ENCODE data around the gene SPATA9.

The SPATA9 gene

GRCh38 chr5:95619514-95620029 is 63.2 kb downstream of the SPATA9 start:
- TF ChIP-seq CTCF (IDR thresholded peaks at IDR 0.05), result no peak

GRCh38 chr5:95619096-95619495 is 63.7 kb downstream of the SPATA9 start:
- TF ChIP-seq CTCF (IDR thresholded peaks at IDR 0.05), result no peak

DNA sequence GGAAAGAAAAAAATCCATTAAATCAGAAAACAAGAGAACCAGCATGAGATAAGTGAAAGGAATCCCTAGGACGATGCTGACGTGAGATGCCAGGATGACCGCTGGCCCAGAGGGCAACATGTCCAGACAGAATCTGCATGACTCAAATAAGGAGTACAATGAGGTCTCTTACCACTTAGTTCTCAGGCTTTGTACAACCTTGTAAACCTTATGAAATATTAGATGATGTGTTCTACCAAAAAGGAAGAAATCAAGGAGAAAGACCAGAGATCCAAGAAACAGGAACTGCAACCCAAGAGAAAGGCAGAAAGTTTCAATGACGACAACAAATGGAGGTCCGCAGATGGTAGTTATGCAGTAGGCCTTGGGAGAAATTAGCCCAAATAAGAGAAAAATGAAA is 65.7 kb downstream of the SPATA9 start:
- TF ChIP-seq CTCF (IDR thresholded peaks at IDR 0.05), result no peak

DNA sequence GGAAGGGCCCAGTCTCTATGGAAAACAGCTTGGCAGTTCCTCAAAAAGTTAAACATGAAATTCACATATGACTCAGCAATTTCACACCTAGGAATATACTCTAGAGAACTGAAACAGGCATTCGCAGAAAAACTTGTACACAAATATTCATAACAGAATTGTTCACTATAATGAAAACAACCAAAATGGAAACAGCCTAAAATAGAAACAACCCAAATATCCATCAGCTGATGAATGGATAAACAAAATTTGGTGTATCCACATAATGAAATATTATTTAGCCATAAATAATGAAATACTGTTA is 67.7 kb downstream of the SPATA9 start:
- TF ChIP-seq CTCF (IDR thresholded peaks at IDR 0.05), result no peak

DNA sequence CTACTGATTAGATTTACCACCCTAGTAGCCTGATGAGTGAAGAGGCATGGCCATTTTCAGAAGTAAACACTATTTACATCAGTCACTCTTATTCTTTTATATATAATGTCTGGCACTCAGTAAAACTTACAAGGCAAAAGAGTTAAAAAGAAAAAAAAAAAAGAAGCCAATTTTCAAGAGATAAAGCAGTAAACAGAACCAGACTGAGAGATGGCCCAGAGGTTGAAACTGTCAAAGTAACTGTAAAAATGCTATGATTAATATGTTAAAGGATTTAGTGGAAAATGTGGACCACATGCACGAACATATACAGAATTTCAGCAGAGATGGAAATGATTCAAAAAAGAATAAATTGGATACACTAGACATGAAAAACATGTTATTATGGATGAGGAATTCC is 69.3 kb downstream of the SPATA9 start:
- no peak for TF ChIP-seq CTCF (IDR thresholded peaks at IDR 0.05)

GRCh38 chr5:95611396-95611795 is 71.4 kb downstream of the SPATA9 start:
- no peak for TF ChIP-seq CTCF (IDR thresholded peaks at IDR 0.05)

- TF ChIP-seq CTCF (IDR thresholded peaks at IDR 0.05), result no peak
Observed at GRCh38 chr5:95610546-95610945, 72.2 kb downstream of the SPATA9 start.

GRCh38 chr5:95609711-95610110 is 73.1 kb downstream of the SPATA9 start:
- no peak for TF ChIP-seq CTCF (IDR thresholded peaks at IDR 0.05)

Data from LNCAP (cell line).